ES-I3 (cell line): ENCODE results near the gene LAPTM4A.

Experiments used
- H3K36me3 ChIP-seq: 2 replicates; pipeline ENCODE4 v1.6.1; 2013; ENCODE audit warnings: mild to moderate bottlenecking, low read length, control low read depth, moderate library complexity; ENCODE audit not compliant: insufficient read depth
- H3K4me1 ChIP-seq: 2 replicates; pipeline ENCODE4 v1.6.1; 2013; ENCODE audit warnings: mild to moderate bottlenecking, control low read depth, low read length; ENCODE audit not compliant: insufficient read depth
- H3K9ac ChIP-seq: 2 replicates; pipeline ENCODE4 v1.6.1; 2013; ENCODE audit warnings: low read depth, mild to moderate bottlenecking, low read length, moderate library complexity
- H3K9me3 ChIP-seq: 2 replicates; pipeline ENCODE4 v1.6.1; 2013; ENCODE audit warnings: mild to moderate bottlenecking, low read length, moderate library complexity; ENCODE audit not compliant: control insufficient read depth, insufficient read depth

The LAPTM4A gene

GRCh38 chr2:20067992-20068584, 16.7 kb upstream of the LAPTM4A start:
- H3K36me3 ChIP-seq = no peaks in the 10 kb centered on the region
- H3K9ac ChIP-seq = no peak overlapping the region
- peaks cover 5% of the 10 kb centered on the region; the same call in 1 of the 2 replicates for H3K4me1 ChIP-seq
- H3K9me3 ChIP-seq = no peaks in the 10 kb centered on the region

- H3K4me1 ChIP-seq = no peaks in the 10 kb centered on the region
- H3K9me3 ChIP-seq = no peaks in the 10 kb centered on the region
- no peaks in the 10 kb centered on the region for H3K36me3 ChIP-seq
- H3K9ac ChIP-seq = no peak overlapping the region
Observed at GRCh38 chr2:20065885-20066602, 14.6 kb upstream of the LAPTM4A start.

GRCh38 chr2:20064841-20065240, 13.4 kb upstream of the LAPTM4A start:
- H3K36me3 ChIP-seq = no peaks in the 10 kb centered on the region
- H3K4me1 ChIP-seq = no peaks in the 10 kb centered on the region
- H3K9ac ChIP-seq = no peak overlapping the region

GRCh38 chr2:20064421-20064820, 13.0 kb upstream of the LAPTM4A start:
- no peaks in the 10 kb centered on the region for H3K9me3 ChIP-seq
- no peaks in the 10 kb centered on the region for H3K4me1 ChIP-seq
- no peaks in the 10 kb centered on the region for H3K36me3 ChIP-seq
- no peak overlapping the region for H3K9ac ChIP-seq

More at GRCh38 chr2:20064841-20065240, 13.4 kb upstream of the LAPTM4A start:
- no peaks in the 10 kb centered on the region for H3K9me3 ChIP-seq

- Histone ChIP-seq H3K36me3 (no peaks in the 10 kb centered on the region), H3K9ac (no peak overlapping the region), H3K4me1 (no peaks in the 10 kb centered on the region), H3K9me3 (no peaks in the 10 kb centered on the region)
Observed at GRCh38 chr2:20062615-20063545, 11.5 kb upstream of the LAPTM4A start.

- H3K4me1 ChIP-seq = no peaks in the 10 kb centered on the region
- H3K9ac ChIP-seq = no peak overlapping the region
- H3K36me3 ChIP-seq = no peaks in the 10 kb centered on the region
- H3K9me3 ChIP-seq = no peaks in the 10 kb centered on the region
Observed at GRCh38 chr2:20061940-20062339, 10.5 kb upstream of the LAPTM4A start.

GRCh38 chr2:20061476-20061875, 10.0 kb upstream of the LAPTM4A start:
- H3K9me3 ChIP-seq = no peaks in the 10 kb centered on the region
- no peaks in the 10 kb centered on the region for H3K36me3 ChIP-seq
- no peak overlapping the region for H3K9ac ChIP-seq
- H3K4me1 ChIP-seq = no peaks in the 10 kb centered on the region

GRCh38 chr2:20060106-20060505, 8.7 kb upstream of the LAPTM4A start:
- Histone ChIP-seq H3K36me3 (no peaks in the 10 kb centered on the region), H3K9me3 (no peaks in the 10 kb centered on the region), H3K4me1 (no peaks in the 10 kb centered on the region), H3K9ac (no peak overlapping the region)

GRCh38 chr2:20057268-20057667, 5.8 kb upstream of the LAPTM4A start:
- H3K4me1 ChIP-seq = no peaks in the 10 kb centered on the region
- no peaks in the 10 kb centered on the region for H3K36me3 ChIP-seq
- no peak overlapping the region for H3K9ac ChIP-seq
- no peaks in the 10 kb centered on the region for H3K9me3 ChIP-seq

GRCh38 chr2:20054931-20055330, 3.5 kb upstream of the LAPTM4A start:
- H3K4me1 ChIP-seq = no peaks in the 10 kb centered on the region
- H3K9ac ChIP-seq = no peak overlapping the region
- H3K9me3 ChIP-seq = no peaks in the 10 kb centered on the region
- no peaks in the 10 kb centered on the region for H3K36me3 ChIP-seq

GRCh38 chr2:20054119-20054518, 2.7 kb upstream of the LAPTM4A start:
- Histone ChIP-seq H3K9ac (no peak overlapping the region), H3K4me1 (no peaks in the 10 kb centered on the region), H3K36me3 (no peaks in the 10 kb centered on the region), H3K9me3 (no peaks in the 10 kb centered on the region)

- H3K9me3 ChIP-seq = no peaks in the 10 kb centered on the region
- no peaks in the 10 kb centered on the region for H3K4me1 ChIP-seq
- H3K9ac ChIP-seq = peak overlapping the region; percentile 92
- H3K36me3 ChIP-seq = no peaks in the 10 kb centered on the region
Observed at GRCh38 chr2:20052861-20053281, 1.4 kb upstream of the LAPTM4A start.

- Histone ChIP-seq H3K9me3 (no peaks in the 10 kb centered on the region), H3K36me3 (no peaks in the 10 kb centered on the region), H3K9ac (peak overlapping the region; percentile 92), H3K4me1 (no peaks in the 10 kb centered on the region)
Observed at GRCh38 chr2:20052229-20052851, 912 bp upstream of the LAPTM4A start.
